GM19324 (cell line): ENCODE data around the gene FEZ2.

ENCODE experiments used
- ATAC-seq: cut with Tn5 transposase; IDR thresholded peaks from one replicate; pipeline ENCODE4 v1.9.1; 2021; ENCODE audit warnings: mild to moderate bottlenecking, moderate library complexity; ENCODE audit not compliant: unreplicated experiment, low FRiP score

FEZ2 gene

GRCh38 chr2:36587556-36587955 lies 10.4 kb downstream of the FEZ2 start:
- no peak for ATAC-seq

- ATAC-seq: no peak
These were observed 10.9 kb downstream of the FEZ2 start for GRCh38 chr2:36587101-36587500.

- ATAC-seq: no peak
These were observed 11.3 kb downstream of the FEZ2 start for GRCh38 chr2:36586672-36587071.

GRCh38 chr2:36584148-36584794 lies 13.7 kb downstream of the FEZ2 start:
- ATAC-seq: no peak

GRCh38 chr2:36582951-36583350 lies 15.0 kb downstream of the FEZ2 start:
- ATAC-seq: no peak

- ATAC-seq: no peak
These were observed 15.4 kb downstream of the FEZ2 start for GRCh38 chr2:36582538-36582937.

GRCh38 chr2:36579297-36579664 lies 18.7 kb downstream of the FEZ2 start:
- ATAC-seq: no peak

GRCh38 chr2:36578343-36579296 lies 19.3 kb downstream of the FEZ2 start:
- ATAC-seq: no peak

- no peak for ATAC-seq
These were observed 20.1 kb downstream of the FEZ2 start for GRCh38 chr2:36577884-36578283.

GRCh38 chr2:36574560-36574959 lies 23.4 kb downstream of the FEZ2 start:
- ATAC-seq: no peak

- no peak for ATAC-seq
These were observed 24.8 kb downstream of the FEZ2 start for GRCh38 chr2:36573165-36573564.

GRCh38 chr2:36572719-36573059 lies 25.3 kb downstream of the FEZ2 start:
- no peak for ATAC-seq

GRCh38 chr2:36572054-36572718 lies 25.8 kb downstream of the FEZ2 start:
- no peak for ATAC-seq

GRCh38 chr2:36570416-36570815 lies 27.6 kb downstream of the FEZ2 start:
- no peak for ATAC-seq

GRCh38 chr2:36569267-36569856 lies 28.6 kb downstream of the FEZ2 start:
- ATAC-seq: no peak

- no peak for ATAC-seq
These were observed 29.3 kb downstream of the FEZ2 start for GRCh38 chr2:36568516-36569246.

- ATAC-seq: no peak
These were observed 30.1 kb downstream of the FEZ2 start for GRCh38 chr2:36567711-36568408.

GRCh38 chr2:36566887-36567286 lies 31.1 kb downstream of the FEZ2 start:
- no peak for ATAC-seq

- ATAC-seq: no peak
These were observed 32.3 kb downstream of the FEZ2 start for GRCh38 chr2:36565712-36566111.
